ENCODE measurements around the gene CEP290.
"Not testable (repeated sequence)": the region's sequence is repeated elsewhere in the genome, so short reads cannot be mapped to it uniquely, and the experiment has no call there.

The CEP290 gene

DNA sequence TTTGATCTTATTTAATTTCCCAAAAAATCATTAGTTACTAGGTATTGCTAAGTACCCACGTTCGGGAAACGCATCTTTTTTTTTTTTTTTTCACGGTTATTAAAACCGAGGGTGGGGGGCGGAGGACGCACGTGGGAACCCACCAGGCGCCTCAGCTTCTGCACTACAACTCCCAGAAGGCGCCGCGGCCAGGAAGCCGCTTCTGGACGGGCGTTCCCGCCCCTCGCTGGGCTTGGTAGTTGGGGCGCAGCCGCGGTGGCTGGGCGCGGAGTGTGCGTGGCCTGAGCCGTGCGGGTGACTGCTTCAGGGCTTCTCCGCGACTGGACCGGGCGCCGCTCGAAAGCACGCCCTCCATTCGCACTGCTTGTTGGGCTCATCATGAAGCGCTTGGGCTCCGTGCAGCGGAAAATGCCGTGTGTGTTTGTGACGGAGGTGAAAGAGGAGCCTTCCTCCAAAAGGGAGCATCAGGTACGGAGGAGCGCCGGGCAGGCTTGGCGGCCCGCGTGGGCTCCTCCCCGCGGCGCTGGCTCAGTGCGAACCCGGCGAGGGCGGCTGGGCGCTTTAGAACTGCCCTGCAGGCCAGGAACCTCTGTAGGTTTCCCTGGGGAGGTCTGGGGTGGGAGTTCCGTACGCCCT is 106.5 kb downstream of the CEP290 start (continued):
- TF ChIP-seq, protein P1, sequence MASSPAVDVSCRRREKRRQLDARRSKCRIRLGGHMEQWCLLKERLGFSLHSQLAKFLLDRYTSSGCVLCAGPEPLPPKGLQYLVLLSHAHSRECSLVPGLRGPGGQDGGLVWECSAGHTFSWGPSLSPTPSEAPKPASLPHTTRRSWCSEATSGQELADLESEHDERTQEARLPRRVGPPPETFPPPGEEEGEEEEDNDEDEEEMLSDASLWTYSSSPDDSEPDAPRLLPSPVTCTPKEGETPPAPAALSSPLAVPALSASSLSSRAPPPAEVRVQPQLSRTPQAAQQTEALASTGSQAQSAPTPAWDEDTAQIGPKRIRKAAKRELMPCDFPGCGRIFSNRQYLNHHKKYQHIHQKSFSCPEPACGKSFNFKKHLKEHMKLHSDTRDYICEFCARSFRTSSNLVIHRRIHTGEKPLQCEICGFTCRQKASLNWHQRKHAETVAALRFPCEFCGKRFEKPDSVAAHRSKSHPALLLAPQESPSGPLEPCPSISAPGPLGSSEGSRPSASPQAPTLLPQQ (tag by site-specific recombination; IDR thresholded peaks at IDR 0.05): peak; percentile 55; the same call in 1 of the 2 replicates
- TF ChIP-seq ZFP3 (tag by site-specific recombination; IDR thresholded peaks at IDR 0.05; ENCODE audit: low read depth) (no peak), KLF1 (tag by site-specific recombination; IDR thresholded peaks at IDR 0.05) (peak; percentile 65), ZNF341 (tag by site-specific recombination; IDR thresholded peaks at IDR 0.05; ENCODE audit: low read depth) (0 out of 2 replicates have a peak, but pooled peaks have one; percentile 12), ZBTB20 (tag by site-specific recombination; IDR thresholded peaks at IDR 0.05) (peak; percentile 79; the same call in 1 of the 2 replicates), SP3 (tag by site-specific recombination; IDR thresholded peaks at IDR 0.05) (peak; percentile 70), ZSCAN30 (tag by site-specific recombination; IDR thresholded peaks at IDR 0.05) (peak; percentile 24; the same call in 1 of the 2 replicates), OSR2 (tag by site-specific recombination; IDR thresholded peaks at IDR 0.05) (peak; percentile 48), ZNF211 (tag by site-specific recombination; IDR thresholded peaks at IDR 0.05; ENCODE audit: low read depth) (no peak), ZNF354C (tag by site-specific recombination; IDR thresholded peaks at IDR 0.05; ENCODE audit: borderline replicate concordance, low read depth) (no peak), YY2 (tag by site-specific recombination; IDR thresholded peaks at IDR 0.05) (no peak), ZNF302 (tag by site-specific recombination; IDR thresholded peaks at IDR 0.05; ENCODE audit: low read depth) (no peak), KLF16 (tag by site-specific recombination; IDR thresholded peaks at IDR 0.05) (peak; percentile 61; the same call in 1 of the 2 replicates), ZNF629 (tag by site-specific recombination; IDR thresholded peaks at IDR 0.05) (peak; percentile 46; the same call in 1 of the 2 replicates), KLF7 (tag by site-specific recombination; IDR thresholded peaks at IDR 0.05; ENCODE audit: borderline replicate concordance) (0 out of 2 replicates have a peak, but pooled peaks have one; percentile 30), ZSCAN16 (tag by site-specific recombination; IDR thresholded peaks at IDR 0.05) (0 out of 2 replicates have a peak, but pooled peaks have one; percentile 18)
- TF ChIP-seq, protein P2, sequence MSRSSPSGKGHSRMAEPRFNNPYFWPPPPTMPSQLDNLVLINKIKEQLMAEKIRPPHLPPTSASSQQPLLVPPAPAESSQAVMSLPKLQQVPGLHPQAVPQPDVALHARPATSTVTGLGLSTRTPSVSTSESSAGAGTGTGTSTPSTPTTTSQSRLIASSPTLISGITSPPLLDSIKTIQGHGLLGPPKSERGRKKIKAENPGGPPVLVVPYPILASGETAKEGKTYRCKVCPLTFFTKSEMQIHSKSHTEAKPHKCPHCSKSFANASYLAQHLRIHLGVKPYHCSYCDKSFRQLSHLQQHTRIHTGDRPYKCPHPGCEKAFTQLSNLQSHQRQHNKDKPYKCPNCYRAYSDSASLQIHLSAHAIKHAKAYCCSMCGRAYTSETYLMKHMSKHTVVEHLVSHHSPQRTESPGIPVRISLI (tag by site-specific recombination; IDR thresholded peaks at IDR 0.05): peak; percentile 84; the same call in 1 of the 2 replicates
- TF ChIP-seq, protein P3, sequence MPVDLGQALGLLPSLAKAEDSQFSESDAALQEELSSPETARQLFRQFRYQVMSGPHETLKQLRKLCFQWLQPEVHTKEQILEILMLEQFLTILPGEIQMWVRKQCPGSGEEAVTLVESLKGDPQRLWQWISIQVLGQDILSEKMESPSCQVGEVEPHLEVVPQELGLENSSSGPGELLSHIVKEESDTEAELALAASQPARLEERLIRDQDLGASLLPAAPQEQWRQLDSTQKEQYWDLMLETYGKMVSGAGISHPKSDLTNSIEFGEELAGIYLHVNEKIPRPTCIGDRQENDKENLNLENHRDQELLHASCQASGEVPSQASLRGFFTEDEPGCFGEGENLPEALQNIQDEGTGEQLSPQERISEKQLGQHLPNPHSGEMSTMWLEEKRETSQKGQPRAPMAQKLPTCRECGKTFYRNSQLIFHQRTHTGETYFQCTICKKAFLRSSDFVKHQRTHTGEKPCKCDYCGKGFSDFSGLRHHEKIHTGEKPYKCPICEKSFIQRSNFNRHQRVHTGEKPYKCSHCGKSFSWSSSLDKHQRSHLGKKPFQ (tag by site-specific recombination; IDR thresholded peaks at IDR 0.05): peak; percentile 46; the same call in 1 of the 2 replicates

GRCh38 chr12:88031161-88031560 is 110.7 kb downstream of the CEP290 start:
- TF ChIP-seq ZNF585B (tag by site-specific recombination; IDR thresholded peaks at IDR 0.05): peak; percentile 92

GRCh38 chr12:88029093-88029665 is 112.7 kb downstream of the CEP290 start, which contains the start of gene C12orf50:
Gene C12orf50 (minus strand): TSS chr12:88029401. CDS start chr12:88026962, 2,439 bp downstream.
- CTCF ChIA-PET: no interaction called here
- Histone ChIP-seq H3K4me1 (ENCODE audit: control insufficient read depth, insufficient read depth, low read length) (no peaks in the 10 kb centered on the region), H3K4me3 (ENCODE audit: low read depth, low read length) (no peak within 1 kb of the TSS), H3K9me3 (ENCODE audit: control insufficient read depth, insufficient read depth, low read depth, low read length) (no peaks in the 10 kb centered on the region), H3K36me3 (ENCODE audit: control insufficient read depth in 2 of 2, insufficient read depth in 1 of 2, low read length in 2 of 2) (no peaks in the 10 kb centered on the region), H3K27ac (ENCODE audit: extremely low read depth, low read depth, low read length) (no peak within 1 kb of the TSS)
- POLR2A ChIA-PET: no interaction called here
- no peak for TF ChIP-seq ZNF37A (tag by site-specific recombination; IDR thresholded peaks at IDR 0.05)

More at GRCh38 chr12:88031161-88031560, 110.7 kb downstream of the CEP290 start:
- H3K4me1 ChIP-seq (ENCODE audit: control insufficient read depth, insufficient read depth, low read length); CTCF ChIA-PET; POLR2A ChIA-PET; H3K27ac ChIP-seq (ENCODE audit: extremely low read depth, low read depth, low read length); H3K4me3 ChIP-seq (ENCODE audit: low read depth, low read length); H3K9me3 ChIP-seq (ENCODE audit: control insufficient read depth, insufficient read depth, low read depth, low read length); H3K36me3 ChIP-seq (ENCODE audit: control insufficient read depth in 2 of 2, insufficient read depth in 1 of 2, low read length in 2 of 2): not testable (repeated sequence)

Data from HEK293 (cell line).